CD4-positive, alpha-beta memory T cell (primary cell): Measurements from ENCODE around the gene HSD11B1. TPM values are rescaled to one million over a fixed set of nuclear protein-coding genes. Genes with fewer than 3 reads are reported as not detected.

Experiments
- CTCF ChIA-PET: fragments of 350-600 bp; sonication (Branson Sonifier 250); formaldehyde crosslinking; loops from one replicate; lab custom pipeline; 2021; ENCODE audit warnings: inconsistent platforms; ENCODE audit not compliant: partially characterized antibody; lab: Charles Lee
- POLR2A ChIA-PET: fragments of 350-600 bp; sonication (Branson Sonifier 250); formaldehyde crosslinking; loops from one replicate; lab custom pipeline; 2021; ENCODE audit not compliant: partially characterized antibody; lab: Charles Lee
- DNase-seq, 5 donors: peaks; one replicate each; pipeline versions ENCODE4 v3.0.0 to v3.0.0-alpha.2; 2020 to 2022; ENCODE audit warnings: mixed read lengths in 1 of 5
- H3K27ac ChIP-seq: one replicate; pipeline ENCODE4 v1.7.0; 2013; ENCODE audit warnings: low read depth, low read length
- H3K27me3 ChIP-seq: 2 replicates; pipeline ENCODE4 v1.7.0; 2013; ENCODE audit warnings: mild to moderate bottlenecking, low read length, moderate library complexity; ENCODE audit not compliant: insufficient read depth
- H3K36me3 ChIP-seq: 2 replicates; pipeline ENCODE4 v1.7.0; 2013; ENCODE audit warnings: mild to moderate bottlenecking, low read length, moderate library complexity; ENCODE audit not compliant: insufficient read depth
- H3K4me1 ChIP-seq: 2 replicates; pipeline ENCODE4 v1.7.0; 2013; ENCODE audit warnings: mild to moderate bottlenecking, low read length, moderate library complexity; ENCODE audit not compliant: insufficient read depth
- H3K4me3 ChIP-seq, 2 donors: one replicate each; pipeline ENCODE4 v1.7.0; 2013; ENCODE audit warnings: low read length in 2 of 2, mild to moderate bottlenecking in 1 of 2
- H3K9me3 ChIP-seq, 2 donors: one replicate each; pipeline ENCODE4 v1.7.0; 2013; ENCODE audit warnings: low read length in 2 of 2, control low read depth in 1 of 2; ENCODE audit not compliant: control insufficient read depth in 1 of 2
- H3K27ac Mint-ChIP-seq, 7 donors: one replicate each; pipeline ENCODE4 v1.8.0; 2020 to 2021; ENCODE audit warnings: mixed read lengths in 7 of 7, mild to moderate bottlenecking in 6 of 7, inconsistent platforms in 3 of 7, moderate library complexity in 3 of 7
- H3K27me3 Mint-ChIP-seq, 2 donors: one replicate each; pipeline ENCODE4 v1.8.0; 2020 to 2021; ENCODE audit warnings: mixed read lengths in 2 of 2
- H3K36me3 Mint-ChIP-seq, 2 donors: one replicate each; pipeline ENCODE4 v1.8.0; 2020 to 2021; ENCODE audit warnings: mixed read lengths in 2 of 2, inconsistent platforms in 1 of 2, mild to moderate bottlenecking in 1 of 2
- H3K4me1 Mint-ChIP-seq, 4 donors: one replicate each; pipeline ENCODE4 v1.8.0; 2020 to 2021; ENCODE audit warnings: mixed read lengths in 4 of 4, mild to moderate bottlenecking in 1 of 4
- H3K4me3 Mint-ChIP-seq, 8 donors: one replicate each; pipeline ENCODE4 v1.8.0; 2020 to 2021; ENCODE audit warnings: mixed read lengths in 8 of 8, mild to moderate bottlenecking in 7 of 8, moderate library complexity in 6 of 8, inconsistent platforms in 3 of 8
- H3K9me3 Mint-ChIP-seq, 8 donors: one replicate each; pipeline ENCODE4 v1.8.0; 2020 to 2021; ENCODE audit warnings: mixed read lengths in 8 of 8, mild to moderate bottlenecking in 5 of 8, inconsistent platforms in 3 of 8, moderate library complexity in 1 of 8
- intact Hi-C: fragments of 100-400 bp; cut with micrococcal nuclease; formaldehyde crosslinking; loops from one replicate; pipeline ENCODE4 v1.15.1; 2023
- polyA plus RNA-seq, 2 donors: library from polyadenylated mRNA; unstranded; fragments of 300-500 nt; fragmentation: Illumina TruSeq; gene quantifications; one replicate each; pipeline ENCODE4 v1.2.3, GENCODE V29; 2021
- total RNA-seq, 2 experiments: library from RNA; stranded (reverse); gene quantifications; one replicate each; pipeline ENCODE4 v1.2.3, GENCODE V29; 2021

The HSD11B1 gene
- total and polyA plus RNA-seq, 4 experiments from 2014 or later, result 0.49 to 7.3 (median 5.6) TPM; not detected in 1

GRCh38 chr1:209748620-209749019, 44.0 kb downstream of the HSD11B1 start:
- DNase-seq, result no peak
- H3K4me3 Mint-ChIP-seq, result peak overlapping the region in 7 of 8 donors; percentile 91 to 96 (median 93)
- H3K27me3 ChIP-seq, result no peaks in the 10 kb centered on the region
- no peaks in the 10 kb centered on the region for H3K9me3 Mint-ChIP-seq
- intact Hi-C loops, result loop anchor here (5.0 to 10.0 kb wide), 3 partner anchors 34 to 144 kb away; partner anchors contain the start of gene C1orf74
- ChIA-PET POLR2A (interaction anchor here (1.0 to 36.1 kb wide), 5 partner anchors 8 to 179 kb away, joined by 3 to 1778 read pairs (median 6); partner anchors contain the start of genes C1orf74, G0S2 and TRAF3IP3), CTCF (interaction anchor here (0.8 to 14.6 kb wide), 31 partner anchors 11 to 182 kb away, joined by 3 to 385 read pairs (median 5); partner anchors contain the start of genes C1orf74, HSD11B1, LAMB3 and TRAF3IP3)
- no peaks in the 10 kb centered on the region for H3K36me3 Mint-ChIP-seq
- H3K9me3 ChIP-seq, result no peaks in the 10 kb centered on the region
- no peak overlapping the region for H3K4me3 ChIP-seq
- peaks cover 41 to 76% (median 57%) of the 10 kb centered on the region in 4 donors for H3K4me1 Mint-ChIP-seq
- H3K27ac ChIP-seq, result peak overlapping the region; percentile 64
- no peaks in the 10 kb centered on the region for H3K27me3 Mint-ChIP-seq
- H3K36me3 ChIP-seq, result no peaks in the 10 kb centered on the region
- peak overlapping the region; percentile 75 to 99 (median 97) for H3K27ac Mint-ChIP-seq
- H3K4me1 ChIP-seq, result peaks cover 67% of the 10 kb centered on the region

- H3K4me3 ChIP-seq, result no peak overlapping the region
- H3K27ac ChIP-seq, result peak overlapping the region; percentile 35
- H3K4me1 Mint-ChIP-seq, result peaks cover 41 to 79% (median 61%) of the 10 kb centered on the region in 4 donors
- H3K4me1 ChIP-seq, result peaks cover 73% of the 10 kb centered on the region
- ChIA-PET POLR2A (interaction anchor here (0.8 to 36.1 kb wide), 4 partner anchors 8 to 64 kb away, joined by 3 to 1778 read pairs (median 16); partner anchors contain the start of genes C1orf74 and TRAF3IP3), CTCF (interaction anchor here (1.0 to 14.6 kb wide), 19 partner anchors 12 to 183 kb away, joined by 3 to 385 read pairs (median 14); partner anchors contain the start of genes C1orf74 and TRAF3IP3)
- H3K27ac Mint-ChIP-seq, result peak overlapping the region; percentile 65 to 91 (median 75)
- no peaks in the 10 kb centered on the region for H3K36me3 Mint-ChIP-seq
- H3K4me3 Mint-ChIP-seq, result peak overlapping the region in 6 of 8 donors; percentile 10 to 74 (median 52)
- no peaks in the 10 kb centered on the region for H3K36me3 ChIP-seq
- DNase-seq, result no peak
- no peaks in the 10 kb centered on the region for H3K9me3 ChIP-seq
- intact Hi-C loops, result loop anchor here (5.0 to 10.0 kb wide), 3 partner anchors 33 to 144 kb away; partner anchors contain the start of gene C1orf74
- no peaks in the 10 kb centered on the region for H3K27me3 Mint-ChIP-seq
- H3K9me3 Mint-ChIP-seq, result no peaks in the 10 kb centered on the region
- H3K27me3 ChIP-seq, result no peaks in the 10 kb centered on the region
These were observed 44.6 kb downstream of the HSD11B1 start for GRCh38 chr1:209749205-209749604.

GRCh38 chr1:209749670-209750323, 45.2 kb downstream of the HSD11B1 start:
- H3K4me1 ChIP-seq, result peaks cover 79% of the 10 kb centered on the region
- H3K9me3 Mint-ChIP-seq, result no peaks in the 10 kb centered on the region

GRCh38 chr1:209751627-209752231, 47.1 kb downstream of the HSD11B1 start:
- Histone ChIP-seq H3K4me3 (peak overlapping the region in 1 of 2 donors; percentile 21), H3K9me3 (no peaks in the 10 kb centered on the region), H3K27me3 (no peaks in the 10 kb centered on the region), H3K27ac (peak overlapping the region; percentile 54), H3K36me3 (no peaks in the 10 kb centered on the region), H3K4me1 (peaks cover 90% of the 10 kb centered on the region)
- intact Hi-C loops, result loop anchor here (1.0 kb wide), 1 partner anchor 17 kb away; no protein-coding TSS in a partner anchor
- peak; percentile 15 to 48 (median 37) for DNase-seq
- Mint-ChIP-seq H3K27ac (peak overlapping the region; percentile 89 to 97 (median 91)), H3K9me3 (no peaks in the 10 kb centered on the region), H3K4me3 (peak overlapping the region; percentile 65 to 90 (median 78)), H3K36me3 (peaks cover 4 to 7% of the 10 kb centered on the region in 2 donors), H3K27me3 (no peaks in the 10 kb centered on the region), H3K4me1 (peaks cover 54 to 94% (median 74%) of the 10 kb centered on the region in 4 donors)
- POLR2A ChIA-PET, result interaction anchor here (1.2 to 36.1 kb wide), 2 partner anchors 22 to 76 kb away, joined by 9 to 1778 read pairs; partner anchors contain the start of genes C1orf74 and UTP25
- CTCF ChIA-PET, result interaction anchor here (1.0 to 14.6 kb wide), 5 partner anchors 12 to 76 kb away, joined by 3 to 385 read pairs (median 5); partner anchors contain the start of genes TRAF3IP3 and UTP25

More at GRCh38 chr1:209749670-209750323, 45.2 kb downstream of the HSD11B1 start:
- Mint-ChIP-seq H3K4me1 (peaks cover 41 to 82% (median 65%) of the 10 kb centered on the region in 4 donors), H3K27ac (peak overlapping the region; percentile 65 to 91 (median 76)), H3K36me3 (no peaks in the 10 kb centered on the region), H3K27me3 (no peaks in the 10 kb centered on the region), H3K4me3 (peak overlapping the region in 6 of 8 donors; percentile 10 to 74 (median 52))
- no peaks in the 10 kb centered on the region for H3K27me3 ChIP-seq
- no peaks in the 10 kb centered on the region for H3K9me3 ChIP-seq
- peak overlapping the region; percentile 35 for H3K27ac ChIP-seq
- H3K4me3 ChIP-seq, result no peak overlapping the region
- ChIA-PET POLR2A (interaction anchor here (0.8 to 36.1 kb wide), 3 partner anchors 24 to 64 kb away, joined by 3 to 1778 read pairs (median 6); partner anchors contain the start of gene C1orf74), CTCF (interaction anchor here (0.8 to 14.6 kb wide), 16 partner anchors 12 to 183 kb away, joined by 3 to 385 read pairs (median 14); partner anchors contain the start of genes C1orf74 and TRAF3IP3)
- H3K36me3 ChIP-seq, result no peaks in the 10 kb centered on the region
- DNase-seq, result no peak
- intact Hi-C loops, result loop anchor here (5.0 to 10.0 kb wide), 3 partner anchors 33 to 145 kb away; partner anchors contain the start of gene C1orf74

- Mint-ChIP-seq H3K4me3 (peak overlapping the region in 1 of 8 donors; percentile 18), H3K27ac (peak overlapping the region in 5 of 7 donors; percentile 27 to 90 (median 53)), H3K27me3 (no peaks in the 10 kb centered on the region), H3K36me3 (peaks cover 4 to 12% of the 10 kb centered on the region in 2 donors), H3K4me1 (peaks cover 48 to 92% (median 66%) of the 10 kb centered on the region in 4 donors), H3K9me3 (no peaks in the 10 kb centered on the region)
- ChIA-PET POLR2A (interaction anchor here (36.1 kb wide), 1 partner anchor 21 kb away, joined by 1778 read pairs; the partner anchor contains the start of gene C1orf74), CTCF (interaction anchor here (2.3 to 14.6 kb wide), 2 partner anchors 10 to 71 kb away, joined by 10 to 385 read pairs; partner anchors contain the start of gene TRAF3IP3)
- no peak overlapping the region for H3K4me3 ChIP-seq
- no peaks in the 10 kb centered on the region for H3K9me3 ChIP-seq
- peak overlapping the region; percentile 54 for H3K27ac ChIP-seq
- no peaks in the 10 kb centered on the region for H3K27me3 ChIP-seq
- intact Hi-C loops, result no loop called here
- H3K4me1 ChIP-seq, result peaks cover 81% of the 10 kb centered on the region
- H3K36me3 ChIP-seq, result no peaks in the 10 kb centered on the region
- no peak for DNase-seq
These were observed 48.2 kb downstream of the HSD11B1 start for GRCh38 chr1:209752890-209753289.

- no peaks in the 10 kb centered on the region for H3K9me3 Mint-ChIP-seq
- H3K9me3 ChIP-seq, result no peaks in the 10 kb centered on the region
- DNase-seq, result no peak
- peaks cover 18% of the 10 kb centered on the region for H3K36me3 ChIP-seq
- no peaks in the 10 kb centered on the region for H3K27me3 Mint-ChIP-seq
- intact Hi-C loops, result no loop called here
- peak overlapping the region; percentile 87 to 96 (median 94) for H3K27ac Mint-ChIP-seq
- POLR2A ChIA-PET, result interaction anchor here (0.7 to 36.1 kb wide), 7 partner anchors 8 to 172 kb away, joined by 3 to 1778 read pairs (median 5); partner anchors contain the start of genes C1orf74 and CAMK1G
- peaks cover 25 to 35% of the 10 kb centered on the region in 2 donors for H3K36me3 Mint-ChIP-seq
- H3K27ac ChIP-seq, result peak overlapping the region; percentile 72
- H3K4me3 Mint-ChIP-seq, result peak overlapping the region; percentile 91 to 100 (median 98)
- CTCF ChIA-PET, result interaction anchor here (0.6 to 16.0 kb wide), 10 partner anchors 1 to 179 kb away, joined by 3 to 385 read pairs (median 10); partner anchors contain the start of genes C1orf74, TRAF3IP3 and UTP25
- peaks cover 53 to 95% (median 71%) of the 10 kb centered on the region in 4 donors for H3K4me1 Mint-ChIP-seq
- no peaks in the 10 kb centered on the region for H3K27me3 ChIP-seq
- peaks cover 82% of the 10 kb centered on the region for H3K4me1 ChIP-seq
- H3K4me3 ChIP-seq, result peak overlapping the region; percentile 72 to 81
These were observed 50.6 kb downstream of the HSD11B1 start for GRCh38 chr1:209755256-209755655.
